Panc1 (cell line): ENCODE results near the gene HNF1B.

ENCODE experiments used
- POLR2AphosphoS5 ChIP-seq: IDR thresholded peaks from 2 replicates; pipeline ENCODE4 v1.6.1; 2012; ENCODE audit warnings: mild to moderate bottlenecking, low read depth, low read length, moderate library complexity
- REST ChIP-seq, 2 experiments: IDR thresholded peaks; 2 replicates each; pipeline ENCODE4 v1.6.1; 2011 to 2012; ENCODE audit warnings: low read depth in 2 of 2, control low read depth in 1 of 2, low read length in 1 of 2, mild to moderate bottlenecking in 1 of 2, moderate library complexity in 1 of 2; ENCODE audit not compliant: insufficient read depth in 1 of 2
- SIN3A ChIP-seq: IDR thresholded peaks from 2 replicates; pipeline ENCODE4 v1.6.1; 2012; ENCODE audit warnings: low read depth, mild to moderate bottlenecking, low read length, moderate library complexity, borderline replicate concordance; ENCODE audit not compliant: insufficient read depth
- TCF7L2 ChIP-seq: IDR thresholded peaks from 2 replicates; pipeline ENCODE4 v1.6.1; 2011; ENCODE audit warnings: mild to moderate bottlenecking, low read depth, low read length, inconsistent platforms
- TF ChIP-seq, protein P1 (sequence below): fragments of 450-650 bp; IDR thresholded peaks from 2 replicates; pipeline ENCODE4 v1.5.1; 2017; ENCODE audit warnings: mild to moderate bottlenecking

GRCh38 chr17:37743612-37743874 is 1.3 kb downstream of the HNF1B start:
- TF ChIP-seq, protein P1, sequence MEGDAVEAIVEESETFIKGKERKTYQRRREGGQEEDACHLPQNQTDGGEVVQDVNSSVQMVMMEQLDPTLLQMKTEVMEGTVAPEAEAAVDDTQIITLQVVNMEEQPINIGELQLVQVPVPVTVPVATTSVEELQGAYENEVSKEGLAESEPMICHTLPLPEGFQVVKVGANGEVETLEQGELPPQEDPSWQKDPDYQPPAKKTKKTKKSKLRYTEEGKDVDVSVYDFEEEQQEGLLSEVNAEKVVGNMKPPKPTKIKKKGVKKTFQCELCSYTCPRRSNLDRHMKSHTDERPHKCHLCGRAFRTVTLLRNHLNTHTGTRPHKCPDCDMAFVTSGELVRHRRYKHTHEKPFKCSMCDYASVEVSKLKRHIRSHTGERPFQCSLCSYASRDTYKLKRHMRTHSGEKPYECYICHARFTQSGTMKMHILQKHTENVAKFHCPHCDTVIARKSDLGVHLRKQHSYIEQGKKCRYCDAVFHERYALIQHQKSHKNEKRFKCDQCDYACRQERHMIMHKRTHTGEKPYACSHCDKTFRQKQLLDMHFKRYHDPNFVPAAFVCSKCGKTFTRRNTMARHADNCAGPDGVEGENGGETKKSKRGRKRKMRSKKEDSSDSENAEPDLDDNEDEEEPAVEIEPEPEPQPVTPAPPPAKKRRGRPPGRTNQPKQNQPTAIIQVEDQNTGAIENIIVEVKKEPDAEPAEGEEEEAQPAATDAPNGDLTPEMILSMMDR, result no peak
- TF ChIP-seq POLR2AphosphoS5 (no peak), SIN3A (no peak), REST (IDR thresholded peaks at IDR 0.05; ENCODE audit: insufficient read depth in 1 of 2, low read depth in 2 of 2, low read length in 1 of 2) (no peak), TCF7L2 (no peak)
